Keratinocyte (primary cell): Measurements from ENCODE around the gene MAGI1. TPM values are rescaled to one million over a fixed set of nuclear protein-coding genes. Genes with fewer than 3 reads are reported as not detected.

Source experiments
- DNase-seq: peaks from one replicate; pipeline ENCODE4 v3.0.0-alpha.2; 2011; ENCODE audit warnings: low read depth, missing footprints, low spot score
- FAIRE-seq: peaks from 2 replicates; lab custom pipeline; 2011; peaks lifted over from hg19 to GRCh38; lab: Jason Lieb, UNC
- H2AFZ ChIP-seq: 2 replicates; pipeline ENCODE4 v1.6.0; 2012; ENCODE audit warnings: low read length, control low read depth, inconsistent platforms; ENCODE audit not compliant: control insufficient read depth
- H3K27ac ChIP-seq: 2 replicates; pipeline ENCODE4 v1.5.1; 2011; ENCODE audit warnings: low read length; ENCODE audit not compliant: control insufficient read depth, insufficient read depth
- H3K27me3 ChIP-seq: 3 replicates; pipeline ENCODE4 v1.6.0; 2011; ENCODE audit warnings: low read length; ENCODE audit not compliant: control insufficient read depth, insufficient read depth; ENCODE audit errors: extremely low read depth
- H3K36me3 ChIP-seq, 2 experiments: 2 replicates in 1 of 2; 3 replicates in 1 of 2; pipeline ENCODE4 v1.5.1; 2011; ENCODE audit warnings: low read length in 2 of 2, mild to moderate bottlenecking in 1 of 2; ENCODE audit not compliant: control insufficient read depth in 2 of 2, insufficient read depth in 2 of 2; ENCODE audit errors: extremely low read depth in 1 of 2
- H3K4me1 ChIP-seq: 3 replicates; pipeline ENCODE4 v1.5.1; 2011; ENCODE audit warnings: low read length; ENCODE audit not compliant: control insufficient read depth, insufficient read depth; ENCODE audit errors: extremely low read depth
- H3K4me2 ChIP-seq: 3 replicates; pipeline ENCODE4 v1.6.0; 2011; ENCODE audit warnings: low read depth, low read length; ENCODE audit not compliant: control insufficient read depth, insufficient read depth; ENCODE audit errors: extremely low read depth
- H3K4me3 ChIP-seq, 3 experiments: fragments of 200-600 bp in 1 of 3; sonication (generic) in 1 of 3; 2 replicates in 2 of 3; 3 replicates in 1 of 3; pipeline ENCODE4 v1.5.1; 2011 to 2016; ENCODE audit warnings: low read length in 3 of 3, mild to moderate bottlenecking in 3 of 3, control low read depth in 2 of 3, inconsistent platforms in 1 of 3, low read depth in 1 of 3, mixed read lengths in 1 of 3, mixed run types in 1 of 3, moderate library complexity in 1 of 3; ENCODE audit not compliant: control insufficient read depth in 2 of 3, insufficient read depth in 2 of 3; ENCODE audit errors: extremely low read depth in 1 of 3
- H3K79me2 ChIP-seq: 2 replicates; pipeline ENCODE4 v1.6.0; 2012; ENCODE audit warnings: low read length; ENCODE audit not compliant: control insufficient read depth, insufficient read depth
- H3K9ac ChIP-seq: 3 replicates; pipeline ENCODE4 v1.6.0; 2011; ENCODE audit warnings: low read length; ENCODE audit not compliant: control insufficient read depth, insufficient read depth; ENCODE audit errors: extremely low read depth
- H3K9me1 ChIP-seq: 3 replicates; pipeline ENCODE4 v1.6.0; 2011; ENCODE audit warnings: low read length; ENCODE audit not compliant: control insufficient read depth, insufficient read depth; ENCODE audit errors: extremely low read depth
- H3K9me3 ChIP-seq: 2 replicates; pipeline ENCODE4 v1.5.1; 2012; ENCODE audit warnings: low read depth, low read length; ENCODE audit not compliant: control insufficient read depth
- H4K20me1 ChIP-seq: 3 replicates; pipeline ENCODE4 v1.6.0; 2011; ENCODE audit warnings: low read length; ENCODE audit not compliant: control insufficient read depth, insufficient read depth; ENCODE audit errors: extremely low read depth
- CTCF ChIP-seq, 3 experiments: IDR thresholded peaks in 1 of 3; conservative IDR thresholded peaks in 1 of 3; optimal IDR thresholded peaks in 1 of 3; 2 replicates in 2 of 3; 3 replicates in 1 of 3; pipeline versions ENCODE3 to v1.5.1; 2011; ENCODE audit warnings: low read length in 3 of 3, mild to moderate bottlenecking in 3 of 3, moderate library complexity in 2 of 3, control low read depth in 1 of 3, inconsistent platforms in 1 of 3; ENCODE audit not compliant: insufficient read depth in 2 of 3; ENCODE audit errors: extremely low read depth in 1 of 3
- EZH2 ChIP-seq: IDR thresholded peaks from one replicate; pipeline ENCODE4 v1.6.1; 2012; ENCODE audit warnings: inconsistent platforms, mild to moderate bottlenecking, low read length, moderate library complexity
- dilution Hi-C: fragments of 300-500 bp; cut with MboI; formaldehyde crosslinking; loops from one replicate; pipeline ENCODE4 v1.7.0; 2020; ENCODE audit warnings: low sequenced_read_pairs; ENCODE audit not compliant: extremely low pct_ligation_motif_present
- polyA plus RNA-seq, 5 experiments: library from polyadenylated mRNA; depleted of rRNA in 3 of 5; stranded (reverse) in 3 of 5; stranded (forward) in 1 of 5; unstranded in 1 of 5; fragments of >200 nt; gene quantifications; 1 replicate in 1 of 5; 2 replicates in 3 of 5; 3 replicates in 1 of 5; pipeline versions ENCODE4 v1.2.1 to v1.2.3, GENCODE V29; 2011 to 2012; ENCODE audit warnings: missing spikeins in 2 of 5, low read depth in 1 of 5, low replicate concordance in 1 of 5

MAGI1 gene
- polyA plus RNA-seq, 1 donor (not counting 4 experiments of a cell fraction or from before 2014, with no cell fraction given): 10.9 TPM

- Histone ChIP-seq H2AFZ (no peak overlapping the region), H3K79me2 (no peaks in the 10 kb centered on the region), H3K36me3 (no peaks in the 10 kb centered on the region), H3K9ac (no peak overlapping the region), H3K4me2 (peak overlapping the region; percentile 6), H3K4me3 (no peak overlapping the region), H3K9me3 (no peaks in the 10 kb centered on the region), H3K9me1 (no peaks in the 10 kb centered on the region), H4K20me1 (no peaks in the 10 kb centered on the region), H3K27ac (no peak overlapping the region), H3K27me3 (no peaks in the 10 kb centered on the region), H3K4me1 (peaks cover 14% of the 10 kb centered on the region)
- dilution Hi-C loops: no loop called here
- FAIRE-seq (peak; percentile 84), DNase-seq (peak; percentile 85)
- TF ChIP-seq CTCF (optimal IDR thresholded peaks at IDR 0.05 in 1 of 3, IDR thresholded peaks at IDR 0.05 in 1 of 3, conservative IDR thresholded peaks at IDR 0.05 in 1 of 3; ENCODE audit: extremely low read depth in 1 of 3, insufficient read depth in 2 of 3, low read length in 3 of 3): no peak
- no peak for TF ChIP-seq EZH2
These were observed 456.6 kb downstream of the MAGI1 start for GRCh38 chr3:65582012-65582717.

- FAIRE-seq: no peak
- Histone ChIP-seq H4K20me1 (no peaks in the 10 kb centered on the region), H3K9me3 (no peaks in the 10 kb centered on the region), H3K9ac (no peak overlapping the region), H3K27me3 (no peaks in the 10 kb centered on the region), H3K4me2 (no peak overlapping the region), H3K79me2 (peaks cover under 1% of the 10 kb centered on the region), H3K9me1 (no peaks in the 10 kb centered on the region), H3K4me1 (peaks cover 23% of the 10 kb centered on the region), H3K4me3 (no peak overlapping the region), H3K36me3 (no peaks in the 10 kb centered on the region), H2AFZ (no peak overlapping the region), H3K27ac (no peak overlapping the region)
- no peak for TF ChIP-seq CTCF (optimal IDR thresholded peaks at IDR 0.05 in 1 of 3, IDR thresholded peaks at IDR 0.05 in 1 of 3, conservative IDR thresholded peaks at IDR 0.05 in 1 of 3; ENCODE audit: extremely low read depth in 1 of 3, insufficient read depth in 2 of 3, low read length in 3 of 3)
- no peak for TF ChIP-seq EZH2
- dilution Hi-C loops: no loop called here
- DNase-seq: no peak
These were observed 457.4 kb downstream of the MAGI1 start for GRCh38 chr3:65581313-65581712.
